ENCODE results near the gene ESYT3. TPM values are rescaled to one million over a fixed set of nuclear protein-coding genes. Genes with fewer than 3 reads are reported as not detected.

The ESYT3 gene
- total RNA-seq, 3 donors from 2014 or later: 0.70 to 15.1 (median 1.0) TPM

DNA sequence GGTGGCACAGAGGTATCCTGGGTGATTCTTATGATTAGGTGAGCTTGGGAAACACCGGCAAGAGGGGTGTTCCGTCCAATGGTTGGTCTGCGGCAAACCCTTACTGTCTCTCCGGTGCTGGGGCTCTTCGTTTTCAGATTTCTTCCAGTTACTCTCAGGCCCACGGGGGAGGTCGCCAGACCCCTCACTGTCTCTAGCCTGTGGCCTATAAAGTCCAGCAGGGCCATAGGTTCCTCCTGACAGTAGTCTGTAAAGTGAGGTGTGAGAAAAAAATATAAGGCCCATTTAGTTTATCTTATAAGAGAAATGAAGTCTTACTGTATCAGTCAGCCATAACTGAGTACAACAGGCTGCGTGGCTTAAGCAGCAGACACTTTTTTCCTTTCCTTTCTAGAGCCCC, 1.4 kb downstream of the ESYT3 start:
- Histone ChIP-seq H3K4me1 (ENCODE audit: low read depth) (peaks cover 15% of the 10 kb centered on the region), H3K36me3 (ENCODE audit: low read depth) (no peaks in the 10 kb centered on the region), H3K4me3 (no peak overlapping the region), H3K9me3 (no peaks in the 10 kb centered on the region)
- intact Hi-C loops (cut with DNase I, micrococcal nuclease): no loop called here
- DNase-seq (no peak), ATAC-seq (no peak)
- TF ChIP-seq, protein P1, sequence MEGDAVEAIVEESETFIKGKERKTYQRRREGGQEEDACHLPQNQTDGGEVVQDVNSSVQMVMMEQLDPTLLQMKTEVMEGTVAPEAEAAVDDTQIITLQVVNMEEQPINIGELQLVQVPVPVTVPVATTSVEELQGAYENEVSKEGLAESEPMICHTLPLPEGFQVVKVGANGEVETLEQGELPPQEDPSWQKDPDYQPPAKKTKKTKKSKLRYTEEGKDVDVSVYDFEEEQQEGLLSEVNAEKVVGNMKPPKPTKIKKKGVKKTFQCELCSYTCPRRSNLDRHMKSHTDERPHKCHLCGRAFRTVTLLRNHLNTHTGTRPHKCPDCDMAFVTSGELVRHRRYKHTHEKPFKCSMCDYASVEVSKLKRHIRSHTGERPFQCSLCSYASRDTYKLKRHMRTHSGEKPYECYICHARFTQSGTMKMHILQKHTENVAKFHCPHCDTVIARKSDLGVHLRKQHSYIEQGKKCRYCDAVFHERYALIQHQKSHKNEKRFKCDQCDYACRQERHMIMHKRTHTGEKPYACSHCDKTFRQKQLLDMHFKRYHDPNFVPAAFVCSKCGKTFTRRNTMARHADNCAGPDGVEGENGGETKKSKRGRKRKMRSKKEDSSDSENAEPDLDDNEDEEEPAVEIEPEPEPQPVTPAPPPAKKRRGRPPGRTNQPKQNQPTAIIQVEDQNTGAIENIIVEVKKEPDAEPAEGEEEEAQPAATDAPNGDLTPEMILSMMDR (IDR thresholded peaks at IDR 0.05): no peak

DNA sequence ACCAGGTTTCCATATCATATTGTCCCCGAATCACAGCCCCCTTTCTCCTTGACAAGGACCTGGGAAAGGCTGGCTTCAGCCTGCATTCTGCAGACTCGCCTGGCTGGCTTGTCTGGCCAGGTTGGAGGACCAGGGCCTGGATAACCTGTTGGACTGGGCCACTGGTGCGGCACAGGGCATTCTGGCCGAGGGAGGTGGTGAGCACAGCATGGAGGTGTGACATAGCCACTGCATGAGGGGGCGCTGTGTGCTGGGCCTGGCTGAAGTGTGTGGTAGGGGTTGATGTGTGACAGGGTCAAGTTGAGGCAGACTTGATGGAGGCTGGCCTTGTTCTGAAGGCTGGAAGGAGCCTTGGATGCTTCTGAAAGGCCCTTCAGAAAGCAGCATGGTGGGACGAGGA, 2.9 kb downstream of the ESYT3 start:
- ATAC-seq: no peak
- DNase-seq: no peak
- H3K36me3 ChIP-seq (ENCODE audit: low read depth): no peaks in the 10 kb centered on the region
- TF ChIP-seq, protein P1 (IDR thresholded peaks at IDR 0.05): no peak
- H3K9me3 ChIP-seq: no peaks in the 10 kb centered on the region
- H3K4me3 ChIP-seq: no peak overlapping the region
- intact Hi-C loops (cut with DNase I, micrococcal nuclease): no loop called here
- H3K4me1 ChIP-seq (ENCODE audit: low read depth): peaks cover 15% of the 10 kb centered on the region

DNA sequence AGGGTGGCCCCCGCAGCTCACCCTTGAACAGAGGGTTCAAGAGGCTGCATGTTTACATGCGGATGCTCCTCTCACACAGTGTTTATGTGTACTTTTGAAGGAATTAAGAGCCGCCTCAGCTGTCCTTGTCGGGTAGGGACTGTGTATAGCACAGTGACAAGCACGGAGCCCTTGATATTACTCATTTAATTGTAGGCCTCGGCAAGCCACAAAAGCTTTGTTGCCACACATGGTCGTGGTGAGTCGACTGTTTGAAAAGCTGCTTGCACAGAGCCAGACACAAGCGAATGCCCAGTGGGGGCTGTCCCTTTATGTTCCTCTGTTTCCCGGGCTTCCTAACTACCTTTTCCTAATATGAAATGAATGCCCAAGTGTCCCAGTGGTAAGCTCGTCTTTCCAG, 4.5 kb downstream of the ESYT3 start:
- no peak for ATAC-seq
- DNase-seq: no peak
- Histone ChIP-seq H3K36me3 (ENCODE audit: low read depth) (no peaks in the 10 kb centered on the region), H3K9me3 (no peaks in the 10 kb centered on the region), H3K4me1 (ENCODE audit: low read depth) (peaks cover 15% of the 10 kb centered on the region), H3K4me3 (no peak overlapping the region)
- intact Hi-C loops (cut with DNase I, micrococcal nuclease): no loop called here
- TF ChIP-seq, protein P1 (IDR thresholded peaks at IDR 0.05): no peak

DNA sequence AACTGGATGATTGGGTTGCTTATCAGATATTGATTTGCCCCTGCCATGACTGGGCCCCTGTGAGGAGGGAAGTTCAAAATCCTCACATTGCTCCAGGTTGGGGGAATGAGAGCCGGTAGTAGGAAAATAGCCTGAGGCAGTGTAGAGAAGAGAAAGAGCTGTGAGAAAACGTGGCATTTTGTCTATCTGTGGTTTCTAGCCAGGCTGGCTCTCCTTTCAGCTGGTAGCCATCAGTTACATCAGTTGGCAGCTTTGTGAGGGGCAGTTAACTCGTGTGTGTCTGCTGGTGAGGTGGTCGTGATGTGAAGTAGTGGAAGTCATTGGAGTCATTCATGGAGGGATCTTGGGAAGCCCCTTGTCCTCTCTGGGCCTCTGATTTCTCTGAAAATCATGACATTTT, 5.2 kb downstream of the ESYT3 start:
- DNase-seq (no peak), ATAC-seq (no peak)
- Histone ChIP-seq H3K36me3 (ENCODE audit: low read depth) (no peaks in the 10 kb centered on the region), H3K9me3 (no peaks in the 10 kb centered on the region), H3K4me1 (ENCODE audit: low read depth) (peaks cover 8% of the 10 kb centered on the region), H3K4me3 (no peak overlapping the region)
- TF ChIP-seq, protein P1 (IDR thresholded peaks at IDR 0.05): no peak
- intact Hi-C loops (cut with DNase I, micrococcal nuclease): no loop called here

DNA sequence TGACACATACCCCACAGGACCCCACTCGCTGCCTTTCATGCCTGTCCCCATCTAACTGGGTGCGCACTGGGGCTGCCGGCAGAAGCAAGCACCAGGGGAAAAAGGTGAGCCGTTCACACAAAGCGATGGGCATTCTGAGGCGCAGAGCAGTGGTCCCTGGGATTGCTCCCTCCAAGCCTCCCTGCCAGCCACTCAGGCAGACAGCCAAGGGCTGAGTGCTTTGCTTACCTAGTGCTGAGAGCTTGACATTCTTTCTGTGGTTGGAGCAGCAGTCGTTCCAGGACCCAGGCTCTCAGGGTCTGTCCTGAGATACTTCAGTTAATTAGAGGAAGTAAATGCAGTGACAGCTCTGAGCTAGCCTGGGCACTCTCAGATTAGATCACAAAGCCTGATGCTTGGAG, 5.7 kb downstream of the ESYT3 start:
- intact Hi-C loops (cut with DNase I, micrococcal nuclease): no loop called here
- no peak overlapping the region for H3K4me3 ChIP-seq
- ATAC-seq (no peak), DNase-seq (no peak)
- TF ChIP-seq, protein P1 (IDR thresholded peaks at IDR 0.05): no peak
- peaks cover 4% of the 10 kb centered on the region for H3K4me1 ChIP-seq (ENCODE audit: low read depth)
- H3K9me3 ChIP-seq: no peaks in the 10 kb centered on the region
- no peaks in the 10 kb centered on the region for H3K36me3 ChIP-seq (ENCODE audit: low read depth)

DNA sequence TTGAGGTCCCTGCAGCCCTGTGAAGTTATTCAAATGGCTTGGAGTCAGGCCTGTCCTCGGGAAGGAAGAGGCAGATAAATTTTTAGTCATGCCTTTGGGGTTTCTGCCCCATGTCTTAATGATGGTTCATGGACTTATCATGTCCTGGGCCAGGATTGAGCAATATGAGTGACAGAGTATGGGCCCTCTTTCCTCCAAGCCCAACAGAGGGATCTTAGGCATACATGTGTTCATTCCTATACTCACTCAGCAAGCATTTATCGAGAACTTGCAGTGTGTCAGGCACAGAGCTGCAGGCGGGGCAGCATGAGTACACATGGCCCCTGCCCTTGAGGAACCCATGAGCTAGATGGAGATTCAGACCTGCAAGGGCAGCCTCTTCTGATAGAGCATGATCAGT, 6.2 kb downstream of the ESYT3 start:
- Histone ChIP-seq H3K4me3 (no peak overlapping the region), H3K4me1 (ENCODE audit: low read depth) (no peaks in the 10 kb centered on the region), H3K9me3 (no peaks in the 10 kb centered on the region), H3K36me3 (ENCODE audit: low read depth) (no peaks in the 10 kb centered on the region)
- DNase-seq (no peak), ATAC-seq (no peak)
- TF ChIP-seq, protein P1 (IDR thresholded peaks at IDR 0.05): no peak
- intact Hi-C loops (cut with DNase I, micrococcal nuclease): no loop called here

All from mucosa of descending colon (tissue), 3 donors.